Measurements from ENCODE around the gene DMD. TPM values are rescaled to one million over a fixed set of nuclear protein-coding genes. Genes with fewer than 3 reads are reported as not detected.
"Not testable (repeated sequence)": the region's sequence is repeated elsewhere in the genome, so short reads cannot be mapped to it uniquely, and the experiment has no call there.

Gene DMD
- total RNA-seq, 1 experiment from 2014 or later = 2.2 TPM

GRCh38 chrX:33188881-33189280 is 22.5 kb downstream of the DMD start:
- intact Hi-C loops (cut with micrococcal nuclease; ENCODE audit: unreplicated experiment) = no loop called here
- in situ Hi-C loops (cut with HindIII; ENCODE audit: low pct_unique_long_range_greater_than_20kb, low sequenced_read_pairs) = no loop called here
- H3K27ac ChIP-seq (ENCODE audit: low read length) = no peak overlapping the region
- ATAC-seq = no peak
- no peak for DNase-seq (ENCODE audit: low read depth, low spot score)
- no peaks in the 10 kb centered on the region for H3K4me1 ChIP-seq (ENCODE audit: control insufficient read depth, insufficient read depth, low read length)
- no peaks in the 10 kb centered on the region for H3K36me3 ChIP-seq (ENCODE audit: control insufficient read depth, insufficient read depth, low read length)
- ChIA-PET CTCF (no interaction called here), POLR2A (no interaction called here)
- no peak overlapping the region for H3K4me3 ChIP-seq (ENCODE audit: low read depth in 2 of 2, low read length in 2 of 2)
- no TSS peak for BruUV-seq (replicated peaks)
- no peaks in the 10 kb centered on the region for H3K9me3 ChIP-seq (ENCODE audit: control insufficient read depth, insufficient read depth, low read depth, low read length)
- H3K27me3 ChIP-seq (ENCODE audit: control insufficient read depth, insufficient read depth, low read length) = no peaks in the 10 kb centered on the region
- TF ChIP-seq POLR2AphosphoS5 (IDR thresholded peaks at IDR 0.05; ENCODE audit: low read depth, low read length) (no peak), CTCF (IDR thresholded peaks at IDR 0.05) (no peak), SIN3A (IDR thresholded peaks at IDR 0.05; ENCODE audit: borderline replicate concordance, insufficient read depth, low read depth, low read length) (no peak), REST (IDR thresholded peaks at IDR 0.05; ENCODE audit: insufficient read depth in 1 of 2, low read depth in 2 of 2, low read length in 1 of 2) (no peak), TCF7L2 (IDR thresholded peaks at IDR 0.05; ENCODE audit: low read depth, low read length) (no peak)

GRCh38 chrX:33188286-33188685 is 23.1 kb downstream of the DMD start:
- no peak overlapping the region for H3K4me3 ChIP-seq (ENCODE audit: low read depth in 2 of 2, low read length in 2 of 2)
- H3K27ac ChIP-seq (ENCODE audit: low read length) = no peak overlapping the region
- TF ChIP-seq REST (IDR thresholded peaks at IDR 0.05; ENCODE audit: insufficient read depth in 1 of 2, low read depth in 2 of 2, low read length in 1 of 2) = no peak
- no peak for TF ChIP-seq POLR2AphosphoS5 (IDR thresholded peaks at IDR 0.05; ENCODE audit: low read depth, low read length)
- no peak for TF ChIP-seq CTCF (IDR thresholded peaks at IDR 0.05)
- no peak for TF ChIP-seq SIN3A (IDR thresholded peaks at IDR 0.05; ENCODE audit: borderline replicate concordance, insufficient read depth, low read depth, low read length)
- TF ChIP-seq TCF7L2 (IDR thresholded peaks at IDR 0.05; ENCODE audit: low read depth, low read length) = no peak
- no peaks in the 10 kb centered on the region for H3K36me3 ChIP-seq (ENCODE audit: control insufficient read depth, insufficient read depth, low read length)
- H3K27me3 ChIP-seq (ENCODE audit: control insufficient read depth, insufficient read depth, low read length) = no peaks in the 10 kb centered on the region
- ChIA-PET POLR2A (no interaction called here), CTCF (no interaction called here)
- no TSS peak for BruUV-seq (replicated peaks)
- in situ Hi-C loops (cut with HindIII; ENCODE audit: low pct_unique_long_range_greater_than_20kb, low sequenced_read_pairs) = no loop called here
- H3K4me1 ChIP-seq (ENCODE audit: control insufficient read depth, insufficient read depth, low read length) = no peaks in the 10 kb centered on the region
- H3K9me3 ChIP-seq (ENCODE audit: control insufficient read depth, insufficient read depth, low read depth, low read length) = no peaks in the 10 kb centered on the region
- intact Hi-C loops (cut with micrococcal nuclease; ENCODE audit: unreplicated experiment) = no loop called here
- DNase-seq (ENCODE audit: low read depth, low spot score) (no peak), ATAC-seq (no peak)

GRCh38 chrX:33184803-33185202 is 26.5 kb downstream of the DMD start:
- H3K4me3 ChIP-seq (ENCODE audit: low read depth in 2 of 2, low read length in 2 of 2); CTCF ChIA-PET; POLR2A ChIA-PET; in situ Hi-C loops (cut with HindIII; ENCODE audit: low pct_unique_long_range_greater_than_20kb, low sequenced_read_pairs); ATAC-seq; BruUV-seq (replicated peaks); H3K9me3 ChIP-seq (ENCODE audit: control insufficient read depth, insufficient read depth, low read depth, low read length); intact Hi-C loops (cut with micrococcal nuclease; ENCODE audit: unreplicated experiment); H3K4me1 ChIP-seq (ENCODE audit: control insufficient read depth, insufficient read depth, low read length); H3K27me3 ChIP-seq (ENCODE audit: control insufficient read depth, insufficient read depth, low read length); H3K36me3 ChIP-seq (ENCODE audit: control insufficient read depth, insufficient read depth, low read length); DNase-seq (ENCODE audit: low read depth, low spot score); H3K27ac ChIP-seq (ENCODE audit: low read length): not testable (repeated sequence)

Measured in Panc1 (cell line).